GM18858 (cell line): ENCODE results near the gene VAMP3.

Experiments used
- ATAC-seq: cut with Tn5 transposase; IDR thresholded peaks from one replicate; pipeline ENCODE4 v1.9.1; 2021; ENCODE audit not compliant: unreplicated experiment

VAMP3 gene

GRCh38 chr1:7810395-7810794 is 39.3 kb downstream of the VAMP3 start:
- ATAC-seq, result no peak

DNA sequence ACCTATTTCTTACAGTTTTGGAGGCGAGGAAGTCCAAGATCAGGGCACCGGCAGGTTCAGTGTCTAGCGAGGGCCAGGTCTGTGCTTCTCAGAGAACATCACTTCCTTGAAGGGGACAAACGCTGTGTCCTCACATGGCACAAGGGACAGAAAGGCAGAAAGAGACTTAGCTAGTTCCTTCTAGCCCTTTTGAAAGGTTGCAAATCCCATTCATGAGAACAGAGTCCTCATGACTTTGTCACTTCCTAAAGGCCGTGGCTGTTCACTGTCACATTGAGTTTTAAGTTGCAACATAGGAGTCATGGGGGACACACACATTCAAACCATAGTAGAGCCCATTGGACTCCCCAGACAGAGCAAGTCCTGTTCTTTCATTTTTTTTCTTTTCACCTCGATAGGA is 40.4 kb downstream of the VAMP3 start:
- no peak for ATAC-seq

DNA sequence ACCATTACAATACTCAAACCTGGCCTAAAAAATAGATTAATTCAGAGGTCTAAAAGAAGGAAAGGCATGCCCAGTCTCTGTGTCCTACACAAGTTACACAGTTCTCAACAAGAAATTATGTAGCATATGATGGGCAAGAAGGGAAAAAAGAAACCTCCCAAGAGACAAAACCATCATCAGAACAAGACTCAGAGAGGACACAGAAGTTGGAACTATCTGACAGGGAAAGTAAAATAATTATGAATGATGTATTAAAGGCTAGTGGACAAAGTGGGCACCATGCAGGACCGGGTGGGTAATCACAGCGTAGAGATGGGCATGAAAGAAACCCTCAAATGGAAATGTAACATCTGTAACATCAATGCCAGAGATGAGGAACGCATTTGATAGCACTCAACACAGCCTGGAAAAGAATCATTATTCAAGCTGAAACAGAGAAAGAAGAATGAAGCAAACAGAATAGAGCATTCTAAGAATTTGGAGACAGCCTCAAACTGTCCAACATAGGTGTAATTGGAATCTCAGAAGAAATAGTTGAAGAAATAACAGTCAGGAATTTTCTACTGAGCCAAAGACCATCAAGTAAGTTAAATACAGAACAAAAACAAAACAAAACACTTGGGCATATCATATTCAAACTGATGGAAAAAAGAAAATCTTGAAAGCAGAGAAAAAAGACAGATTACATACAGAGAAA is 42.7 kb downstream of the VAMP3 start:
- no peak for ATAC-seq

DNA sequence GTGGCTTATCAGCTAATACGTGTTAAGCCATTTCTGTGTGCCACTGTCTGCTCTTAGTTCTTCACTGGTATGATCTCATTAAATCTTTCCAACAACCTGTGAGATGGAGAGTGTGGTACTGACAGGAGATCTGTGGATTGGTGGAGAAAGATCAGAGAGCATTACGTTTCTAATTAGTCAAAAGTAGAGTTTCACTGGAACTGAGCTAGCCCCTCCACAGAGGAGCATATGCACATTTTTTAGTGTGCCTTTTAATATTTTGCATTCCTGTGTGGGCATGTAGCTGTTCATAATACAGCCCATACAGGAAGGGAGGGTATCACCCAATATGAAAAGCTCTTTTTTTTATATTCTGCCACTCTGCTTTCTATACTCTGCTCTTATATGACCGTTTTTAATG is 50.2 kb downstream of the VAMP3 start:
- ATAC-seq, result no peak

DNA sequence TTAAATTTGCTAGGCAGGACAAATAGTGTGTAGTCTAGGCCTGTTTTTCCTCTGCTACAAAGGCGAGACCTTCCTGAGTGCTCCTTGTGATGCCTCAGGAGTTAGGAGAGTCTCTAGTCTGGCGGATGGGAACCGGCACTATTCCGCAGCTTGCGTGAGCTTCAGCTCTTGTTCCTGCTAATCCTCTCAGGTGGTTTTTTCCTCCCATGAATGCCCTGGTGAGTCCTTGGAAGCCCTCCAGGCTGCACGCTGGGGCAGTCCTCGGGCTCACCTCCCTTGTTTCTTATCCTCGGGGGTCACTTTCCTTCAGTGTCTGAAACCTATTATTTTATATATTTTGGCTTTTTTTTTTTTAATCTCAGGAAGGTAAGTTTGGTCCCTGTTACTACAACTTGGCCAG is 53.6 kb downstream of the VAMP3 start:
- ATAC-seq, result no peak

DNA sequence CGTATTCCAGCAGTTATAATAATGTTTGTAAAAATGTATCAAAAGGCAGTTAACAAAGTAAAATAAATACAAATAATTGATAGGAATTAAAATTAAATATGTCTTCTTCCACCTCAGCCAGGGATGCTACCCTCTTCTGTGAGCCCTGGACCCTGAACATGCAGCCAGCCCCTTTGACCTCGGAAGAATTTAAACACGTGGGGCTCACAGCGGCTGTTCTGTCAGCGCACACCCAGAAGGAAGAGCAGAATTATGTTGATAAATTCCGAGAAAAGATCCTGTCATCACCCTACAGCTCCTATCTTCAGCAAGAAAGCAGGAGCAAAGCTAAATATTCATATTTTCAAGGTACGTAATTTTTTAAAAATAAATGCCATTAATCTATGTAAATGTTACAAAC is 55.3 kb downstream of the VAMP3 start:
- ATAC-seq, result no peak

- no peak for ATAC-seq
Observed at GRCh38 chr1:7827126-7827955, 56.2 kb downstream of the VAMP3 start.
